HEK293 (cell line): Measurements from ENCODE around the gene NCOA6.

Experiments
- CTCF ChIP-seq: fragments of 450-650 bp; formaldehyde crosslinking; IDR thresholded peaks from 2 replicates; pipeline ENCODE4 v1.5.1; 2016; ENCODE audit warnings: missing biosample characterization, missing genetic modification characterization
- KLF17 ChIP-seq: fragments of 450-650 bp; formaldehyde crosslinking; IDR thresholded peaks from 2 replicates; pipeline ENCODE4 v1.5.1; 2016; ENCODE audit warnings: missing biosample characterization, missing genetic modification characterization
- TCF7L2 ChIP-seq: IDR thresholded peaks from 2 replicates; pipeline ENCODE4 v1.6.1; 2011; ENCODE audit warnings: low read depth, mild to moderate bottlenecking, inconsistent platforms, low read length, moderate library complexity, borderline replicate concordance
- ZNF433 ChIP-seq: fragments of 450-650 bp; formaldehyde crosslinking; IDR thresholded peaks from 2 replicates; pipeline ENCODE4 v1.5.1; 2016; ENCODE audit warnings: missing biosample characterization, missing genetic modification characterization, low read depth
- ZNF580 ChIP-seq: fragments of 450-650 bp; formaldehyde crosslinking; IDR thresholded peaks from 2 replicates; pipeline ENCODE4 v1.5.1; 2016; ENCODE audit warnings: missing biosample characterization, missing genetic modification characterization

DNA sequence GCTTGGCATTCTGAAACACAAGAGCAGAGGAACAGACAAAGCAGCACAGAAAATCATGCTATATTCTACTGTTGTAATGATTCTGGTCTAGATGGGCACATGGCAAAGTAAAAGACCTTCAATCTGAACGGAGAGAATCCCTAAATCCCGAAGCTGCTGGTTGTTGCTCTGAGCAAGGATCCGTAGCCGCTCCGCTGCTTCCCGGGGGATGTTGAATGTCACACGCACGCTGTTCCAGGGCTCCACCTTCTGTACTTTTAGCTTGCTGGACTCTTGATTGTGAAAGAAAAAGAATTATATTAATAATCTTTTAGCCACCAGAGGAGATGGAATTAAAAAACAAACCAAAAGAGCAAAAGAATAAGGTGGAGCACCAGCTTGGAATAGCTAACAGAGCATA is 49.3 kb downstream of the NCOA6 start:
- TF ChIP-seq ZNF580 (tag by site-specific recombination), result no peak
- no peak for TF ChIP-seq TCF7L2
- no peak for TF ChIP-seq ZNF433 (tag by site-specific recombination)
- no peak for TF ChIP-seq CTCF
- TF ChIP-seq KLF17 (tag by site-specific recombination), result no peak
